EH (cell line): ENCODE results near the gene MLPH.

Experiments used
- DNase-seq: peaks from one replicate; pipeline ENCODE4 v3.0.0-alpha.2; 2015; ENCODE audit warnings: low read depth

Gene MLPH, protein sequence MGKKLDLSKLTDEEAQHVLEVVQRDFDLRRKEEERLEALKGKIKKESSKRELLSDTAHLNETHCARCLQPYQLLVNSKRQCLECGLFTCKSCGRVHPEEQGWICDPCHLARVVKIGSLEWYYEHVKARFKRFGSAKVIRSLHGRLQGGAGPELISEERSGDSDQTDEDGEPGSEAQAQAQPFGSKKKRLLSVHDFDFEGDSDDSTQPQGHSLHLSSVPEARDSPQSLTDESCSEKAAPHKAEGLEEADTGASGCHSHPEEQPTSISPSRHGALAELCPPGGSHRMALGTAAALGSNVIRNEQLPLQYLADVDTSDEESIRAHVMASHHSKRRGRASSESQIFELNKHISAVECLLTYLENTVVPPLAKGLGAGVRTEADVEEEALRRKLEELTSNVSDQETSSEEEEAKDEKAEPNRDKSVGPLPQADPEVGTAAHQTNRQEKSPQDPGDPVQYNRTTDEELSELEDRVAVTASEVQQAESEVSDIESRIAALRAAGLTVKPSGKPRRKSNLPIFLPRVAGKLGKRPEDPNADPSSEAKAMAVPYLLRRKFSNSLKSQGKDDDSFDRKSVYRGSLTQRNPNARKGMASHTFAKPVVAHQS

DNA sequence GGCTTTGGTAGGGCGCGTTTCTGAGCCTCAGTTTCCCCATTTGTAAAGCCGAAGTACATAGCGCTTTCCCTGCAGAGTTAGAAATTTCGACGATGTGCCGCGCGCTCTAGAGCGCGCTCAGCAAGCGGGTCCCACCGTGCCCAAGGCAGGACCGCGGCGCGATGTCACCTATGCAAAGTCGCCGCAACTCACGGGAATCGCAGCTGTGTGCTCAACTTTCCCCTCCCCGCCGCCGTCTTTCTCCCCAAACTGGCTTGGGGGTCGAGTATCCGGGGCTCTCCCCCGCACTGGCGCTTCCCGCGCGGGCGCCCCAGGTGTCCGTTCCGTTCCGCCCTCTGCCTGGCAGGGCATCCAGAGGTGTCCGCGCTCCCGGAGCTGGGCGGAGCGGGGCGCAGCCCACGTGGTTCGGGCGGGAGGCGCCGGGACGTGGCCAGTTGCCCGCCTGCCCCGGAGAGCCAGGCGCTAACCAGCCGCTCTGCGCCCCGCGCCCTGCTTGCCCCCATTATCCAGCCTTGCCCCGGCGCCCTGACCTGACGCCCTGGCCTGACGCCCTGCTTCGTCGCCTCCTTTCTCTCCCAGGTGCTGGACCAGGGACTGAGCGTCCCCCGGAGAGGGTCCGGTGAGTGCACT lies at the start of gene MLPH:
Gene MLPH (plus strand): TSS at position 433 of the 630 bp plus-strand sequence. CDS start 6,176 bp downstream, outside the sequence.
- peak; percentile 68 for DNase-seq

DNA sequence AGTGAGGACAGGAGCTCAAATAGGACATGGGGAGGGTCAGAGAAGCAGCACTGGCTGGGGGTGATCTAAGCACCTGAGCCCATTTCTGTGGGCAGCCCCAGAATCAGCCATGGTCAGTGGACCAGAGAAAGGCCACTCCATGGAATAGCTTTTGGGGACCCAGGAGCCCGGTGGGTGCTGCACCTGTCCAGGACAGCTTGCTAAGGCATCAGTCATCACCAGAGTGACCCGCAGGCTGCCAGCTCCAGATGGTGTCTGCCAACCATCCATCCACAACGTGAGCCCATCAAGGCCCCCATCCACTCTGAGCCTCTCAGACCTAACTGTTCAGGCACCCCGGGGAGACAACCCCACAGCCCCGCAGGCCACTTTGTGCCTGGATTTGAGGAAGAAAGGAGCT lies 49.5 kb upstream of the MLPH start:
- no peak for DNase-seq

DNA sequence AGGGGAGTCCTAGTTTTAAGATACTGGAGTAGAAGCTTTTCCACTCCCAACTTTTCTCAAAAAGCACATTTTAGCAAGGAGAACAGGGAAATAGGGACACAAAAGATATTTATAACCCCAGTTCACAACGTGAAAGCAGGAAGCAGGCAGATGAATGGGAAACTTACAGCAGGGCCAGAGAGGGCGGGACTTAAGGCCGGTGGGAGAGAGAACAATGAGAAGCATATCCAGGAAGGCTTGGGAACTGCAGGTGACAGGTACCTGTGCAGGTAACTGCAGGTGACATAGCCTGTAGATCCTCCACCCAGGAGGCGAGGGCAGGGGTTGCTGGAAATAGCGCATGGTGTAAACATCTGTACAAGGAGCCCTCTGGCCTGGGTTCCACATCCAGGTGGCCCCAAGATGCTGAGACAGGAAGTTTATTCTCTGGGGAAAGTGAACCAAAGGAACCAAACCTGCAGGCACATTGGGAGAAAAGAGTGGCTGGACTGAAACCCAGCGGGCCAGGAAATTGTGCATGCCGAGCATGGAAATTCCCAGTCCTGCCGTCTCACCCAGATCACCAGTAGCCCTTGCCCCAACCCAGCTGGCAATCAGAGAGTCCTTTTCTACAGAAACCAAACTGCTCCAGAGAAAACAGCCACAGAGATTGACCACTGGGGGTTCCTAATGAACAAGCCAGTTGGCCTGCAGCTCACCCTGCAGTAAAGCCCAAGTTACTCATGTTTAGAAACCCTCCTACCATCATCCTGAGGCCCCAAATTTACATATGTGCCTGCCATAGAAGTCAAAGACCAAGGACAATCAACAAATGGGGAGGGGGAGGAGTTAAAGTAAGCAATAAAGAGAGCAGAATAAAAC lies 48.7 kb upstream of the MLPH start:
- peak; percentile 28 for DNase-seq

DNA sequence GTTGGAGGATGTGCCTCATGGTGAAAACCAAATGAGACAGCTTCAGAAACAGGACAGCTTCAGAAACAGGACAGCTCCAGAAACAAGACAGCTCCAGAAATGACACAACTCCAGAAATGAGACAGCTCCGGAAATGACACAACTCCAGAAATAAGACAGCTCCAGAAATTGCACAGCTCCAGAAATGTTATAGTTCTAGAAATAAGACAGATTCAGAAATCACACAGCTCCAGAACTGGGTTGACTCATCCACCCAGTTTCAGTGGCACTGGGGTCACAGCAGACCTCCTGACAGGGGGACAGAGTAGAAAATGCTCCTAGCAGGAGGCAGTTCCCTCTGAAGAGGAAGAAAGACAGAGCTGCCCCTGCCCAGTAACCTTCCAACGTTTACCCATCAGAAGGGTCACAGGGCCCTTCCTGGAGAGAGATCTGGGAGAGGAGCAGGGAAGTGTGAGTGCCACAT lies 46.2 kb upstream of the MLPH start:
- DNase-seq: peak; percentile 62

DNA sequence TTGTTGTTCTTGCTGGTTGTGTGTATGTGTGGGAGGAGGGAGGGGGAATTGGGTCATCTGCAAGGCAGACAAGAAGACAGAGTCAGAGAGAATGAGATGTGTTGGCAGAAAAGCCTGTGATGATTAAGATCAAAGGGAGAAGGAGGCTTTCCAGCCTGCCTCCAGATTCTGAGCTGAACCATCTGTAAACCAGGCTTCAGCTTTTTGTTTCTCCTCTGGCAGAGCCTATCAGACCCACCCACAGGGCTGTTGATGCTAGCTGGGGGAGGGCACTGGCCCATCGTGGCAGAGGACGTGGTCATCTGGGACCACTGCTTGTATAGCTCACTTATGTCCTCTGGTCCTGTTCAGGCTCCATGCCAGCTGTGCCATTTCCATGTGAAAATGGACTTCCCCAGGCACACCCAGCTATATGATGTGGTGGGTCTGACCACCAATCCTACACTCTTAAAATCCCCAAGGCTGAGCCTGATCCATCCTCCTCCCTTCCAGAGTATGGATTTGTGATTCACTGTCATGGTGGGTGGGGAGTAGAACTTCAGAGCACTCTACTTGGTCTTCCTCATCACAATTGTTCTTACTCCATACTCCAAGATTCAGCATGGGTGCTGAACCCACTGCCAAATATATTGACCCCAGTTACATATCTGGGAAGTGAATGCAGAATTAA lies 45.3 kb upstream of the MLPH start:
- peak; percentile 79 for DNase-seq

DNA sequence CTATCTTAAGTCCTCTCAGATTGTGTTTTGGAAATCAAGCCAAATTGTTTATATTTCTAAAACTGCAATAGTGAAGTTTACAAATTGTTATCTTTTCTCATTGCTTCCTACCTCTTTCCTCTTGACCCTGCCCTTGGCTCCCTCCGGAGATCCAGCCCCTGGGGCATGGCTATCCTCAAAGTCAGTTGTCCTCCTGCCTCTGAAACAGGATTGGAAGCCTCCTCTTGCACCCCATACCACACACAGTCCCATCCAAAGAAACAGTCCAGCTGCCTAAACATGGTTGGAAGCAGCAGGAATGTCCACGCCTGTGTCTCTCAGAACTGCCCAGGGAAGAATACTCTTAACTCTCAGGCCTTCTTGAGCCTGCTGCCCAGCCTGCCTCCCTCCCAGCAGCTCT lies 43.0 kb upstream of the MLPH start:
- no peak for DNase-seq

DNA sequence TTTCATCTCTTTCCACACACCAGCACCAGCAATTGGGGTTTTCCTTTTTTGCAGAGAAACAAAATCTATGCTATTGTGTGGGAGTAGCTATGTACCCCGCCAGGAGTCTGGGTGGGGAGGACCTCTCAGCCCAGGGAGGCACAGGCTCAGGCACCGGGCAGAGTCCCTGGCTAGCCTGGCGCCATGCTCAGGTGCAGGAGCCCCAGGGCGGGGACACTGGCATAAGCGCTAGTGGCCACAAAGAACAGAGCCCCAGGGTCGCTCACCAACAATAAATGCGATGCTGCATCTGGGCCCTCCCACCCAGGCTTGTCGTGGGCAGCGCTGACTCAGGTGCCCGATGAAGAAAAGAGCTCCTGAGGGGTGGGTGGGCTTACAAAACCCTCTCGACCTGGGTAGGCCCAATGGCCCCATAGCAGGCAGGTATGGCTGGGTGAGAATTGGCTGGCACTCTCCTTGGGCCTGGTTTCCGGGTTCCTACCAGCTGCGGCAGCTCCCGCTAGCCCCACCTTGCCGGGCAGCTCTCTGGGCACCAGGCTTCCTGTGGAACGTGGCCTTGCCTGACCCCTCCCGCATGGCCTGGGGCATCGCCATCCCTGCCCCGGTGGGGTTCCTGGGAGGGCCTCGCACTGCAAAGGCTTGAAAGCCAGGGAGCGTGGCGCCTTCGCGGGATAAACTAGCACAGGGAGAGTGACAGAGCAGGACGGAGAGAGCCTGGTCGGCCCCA lies 41.3 kb upstream of the MLPH start:
- no peak for DNase-seq

DNA sequence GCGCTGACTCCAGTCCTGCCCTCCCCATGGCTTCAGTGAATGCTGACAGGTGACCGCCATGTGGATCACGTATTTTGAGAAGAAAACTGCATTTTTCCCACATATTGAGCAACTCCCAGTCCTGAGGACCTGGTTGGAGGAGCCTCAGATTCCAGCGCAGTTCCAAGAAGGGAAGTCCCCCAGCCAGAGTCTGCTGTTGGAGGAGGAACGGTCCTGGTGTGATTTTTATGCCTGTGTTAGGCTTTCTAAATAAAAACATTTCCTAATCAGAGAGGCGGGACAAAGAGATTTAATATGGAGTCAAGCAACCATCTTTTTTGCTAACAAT lies 40.7 kb upstream of the MLPH start:
- no peak for DNase-seq

DNA sequence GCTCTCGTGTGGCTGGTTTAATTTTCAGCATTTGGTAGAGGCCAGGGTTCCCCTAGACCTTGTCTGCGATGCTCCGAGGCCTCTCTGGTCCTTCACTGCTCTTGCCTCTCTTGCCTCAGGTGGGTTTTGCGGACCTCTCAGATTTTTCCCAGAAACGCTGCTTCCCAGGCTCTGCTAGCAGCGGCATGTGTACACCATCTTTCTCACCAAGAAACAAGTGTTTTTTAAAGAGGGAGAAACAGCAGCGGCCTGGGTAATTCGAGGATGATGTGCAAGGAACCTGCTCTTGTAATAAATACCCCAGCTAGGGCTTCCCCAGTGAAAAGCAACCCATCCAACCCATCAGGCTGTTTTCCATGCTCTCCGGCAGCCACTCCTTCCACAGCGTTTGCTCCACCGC lies 39.6 kb upstream of the MLPH start:
- no peak for DNase-seq

DNA sequence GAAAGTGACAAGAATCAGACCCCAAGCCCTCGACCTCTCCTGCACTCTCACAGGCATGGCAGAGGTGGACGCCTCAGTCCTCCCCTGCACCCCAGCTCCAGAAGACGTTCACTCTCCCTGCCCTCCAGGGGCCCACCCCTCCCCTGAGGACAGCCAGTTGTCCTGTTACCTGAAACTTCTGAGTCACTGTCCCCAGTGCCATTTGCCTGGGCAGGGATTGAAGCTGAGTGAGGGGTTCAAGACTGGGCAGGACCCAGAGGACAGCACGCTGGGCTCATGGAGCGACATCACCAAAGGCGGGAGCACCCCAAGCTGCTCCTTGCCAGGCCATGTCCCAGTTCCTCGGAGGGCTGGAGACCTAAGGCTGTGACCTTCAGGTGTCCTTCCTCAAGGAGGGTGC lies 38.9 kb upstream of the MLPH start:
- DNase-seq: no peak

DNA sequence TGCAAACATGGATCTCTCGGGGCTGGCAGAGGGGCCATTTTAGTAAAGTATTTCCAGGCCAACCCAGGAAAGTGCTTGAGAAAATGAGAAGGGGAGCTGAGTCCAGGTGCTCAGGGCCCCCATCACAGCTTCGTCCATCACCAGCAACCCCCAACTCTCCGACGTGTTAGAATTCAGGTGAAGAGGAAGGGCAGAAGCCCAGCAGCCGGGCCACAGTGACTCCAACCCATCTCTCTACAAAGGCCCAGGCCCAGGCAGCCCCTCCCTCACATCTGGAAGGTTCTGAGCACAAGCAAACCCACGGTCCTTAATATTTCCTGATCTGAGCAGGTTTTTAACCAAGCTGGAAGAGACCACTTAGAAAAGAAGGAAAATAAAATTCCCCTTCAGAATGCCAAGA lies 38.4 kb upstream of the MLPH start:
- DNase-seq: no peak

DNA sequence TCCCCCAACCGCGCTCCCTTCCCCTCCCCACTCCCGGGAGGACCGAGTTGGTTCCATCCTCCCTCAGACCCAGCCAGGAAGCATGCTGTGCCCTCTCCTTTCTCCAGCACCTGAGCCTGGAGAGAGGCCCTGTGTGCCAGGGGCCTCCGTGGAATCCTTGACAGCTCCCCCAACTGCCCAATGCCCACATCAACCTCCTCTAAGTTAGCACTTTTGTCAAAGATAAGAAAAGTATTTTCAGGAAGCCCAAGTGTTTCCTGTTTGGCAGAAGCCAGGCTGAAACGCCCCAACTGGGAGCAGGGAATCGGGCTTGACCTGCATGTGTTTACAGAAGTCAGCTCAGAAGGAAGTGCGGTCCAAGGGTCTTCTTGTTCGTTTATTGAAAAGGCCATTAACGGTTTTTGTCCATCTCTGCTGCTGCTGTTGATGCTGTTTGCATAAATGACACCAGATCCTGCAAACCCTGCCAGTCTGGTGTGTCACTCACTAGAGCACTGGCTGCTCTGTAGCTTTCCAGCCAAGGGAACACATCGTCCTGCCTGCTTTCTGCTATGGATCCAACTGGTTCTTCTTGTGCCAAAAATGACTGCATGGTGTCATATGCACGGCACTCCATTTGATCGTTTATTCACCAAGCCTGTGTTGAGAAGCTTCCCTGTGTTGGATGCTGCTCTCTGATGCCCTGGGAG lies 37.7 kb upstream of the MLPH start:
- peak; percentile 48 for DNase-seq

DNA sequence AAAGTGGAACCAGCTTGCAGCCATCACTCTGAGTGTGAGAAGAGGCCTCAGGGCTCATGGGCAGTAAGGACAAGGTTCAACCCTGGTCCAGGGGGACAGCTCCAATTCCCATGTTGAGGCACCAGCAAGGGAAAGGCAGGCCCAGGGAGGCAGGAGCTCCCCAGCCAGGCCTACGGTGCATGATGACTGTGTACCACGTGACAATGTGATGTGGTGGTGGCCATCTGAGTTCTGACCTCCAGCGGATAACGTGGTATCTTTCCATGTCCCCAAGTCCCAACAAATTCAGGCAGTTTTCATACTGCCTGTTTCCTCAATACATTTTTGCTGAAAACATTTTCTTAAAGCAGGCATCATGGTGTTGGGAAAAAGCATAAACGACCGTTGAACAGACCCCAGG lies 36.9 kb upstream of the MLPH start:
- no peak for DNase-seq

DNA sequence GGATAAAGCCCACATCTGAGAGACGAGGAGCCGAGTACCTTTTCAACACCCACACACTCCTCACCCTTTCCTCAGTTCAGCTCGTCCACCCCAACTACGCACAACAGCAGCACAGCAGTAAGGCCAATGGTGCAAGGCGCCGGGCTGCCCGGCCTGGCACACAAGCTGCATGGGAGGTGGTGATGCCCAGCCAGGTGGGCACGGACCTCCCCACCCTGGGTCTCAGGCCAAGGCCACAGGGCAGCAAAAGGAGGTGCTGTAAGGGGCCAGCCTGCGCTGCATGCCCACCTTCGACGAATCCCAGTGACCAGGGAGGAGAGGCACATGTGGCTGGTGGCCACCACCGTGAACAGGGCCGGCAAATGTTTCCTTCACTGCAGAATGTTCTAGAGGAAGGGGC lies 36.5 kb upstream of the MLPH start:
- no peak for DNase-seq

DNA sequence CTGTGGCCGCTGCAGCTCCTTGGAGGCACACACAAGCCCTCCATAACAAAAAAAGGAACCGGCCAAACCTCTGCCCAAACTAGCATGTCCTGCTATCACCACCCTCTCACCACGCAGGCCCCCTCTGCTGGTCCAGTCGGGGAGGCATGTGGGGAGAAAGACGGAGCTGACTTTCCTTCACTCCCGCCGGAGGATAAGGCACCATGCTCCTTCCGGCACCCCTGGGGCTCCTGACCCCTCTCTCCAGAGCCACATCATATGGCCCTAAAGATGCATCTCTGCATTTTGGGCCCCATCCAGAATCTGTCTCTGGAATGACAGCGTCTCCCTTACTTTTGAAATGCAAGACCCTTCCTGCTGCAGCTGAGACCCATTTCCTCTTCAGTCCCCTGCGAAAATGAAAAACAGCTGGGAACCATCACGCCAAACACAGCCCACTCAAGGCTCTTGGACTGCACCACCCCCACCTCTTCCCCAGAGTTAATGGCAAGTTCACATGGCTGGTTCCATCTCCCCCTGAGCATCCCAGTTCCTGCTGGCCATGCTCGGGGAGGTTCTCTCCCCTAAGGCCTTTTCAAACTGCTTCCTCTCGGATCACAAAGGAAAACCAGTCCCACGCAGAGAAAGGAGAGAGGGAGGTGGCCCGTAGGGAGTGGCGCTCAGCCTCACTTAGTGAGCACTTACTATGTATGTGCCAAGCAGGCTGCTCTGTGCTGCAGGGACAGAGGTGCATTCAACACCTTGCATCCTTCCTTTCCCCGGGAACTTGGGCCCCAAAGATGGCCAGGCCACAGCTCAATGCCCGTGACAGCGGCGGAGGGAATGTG lies 35.2 kb upstream of the MLPH start:
- peak; percentile 73 for DNase-seq

DNA sequence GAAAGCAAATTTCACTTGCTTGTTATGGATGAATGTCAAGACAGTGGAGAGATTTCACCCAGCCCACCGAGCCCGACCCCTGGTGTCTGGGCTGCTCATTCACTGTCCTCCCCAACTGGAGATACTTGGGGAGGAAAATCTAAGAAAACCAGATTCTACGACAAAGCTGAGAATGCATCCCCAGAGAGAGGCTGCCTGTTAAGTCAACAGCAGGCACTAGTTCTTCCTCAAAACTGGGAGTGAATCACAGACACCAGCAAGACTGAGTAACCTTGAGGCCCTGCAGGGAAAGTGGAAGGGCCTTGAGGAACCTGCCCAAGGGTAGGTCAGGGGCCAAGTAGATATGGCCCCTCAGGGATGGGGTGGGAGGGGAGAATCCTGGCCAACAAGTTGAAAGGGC lies 34.2 kb upstream of the MLPH start:
- DNase-seq: peak; percentile 45

DNA sequence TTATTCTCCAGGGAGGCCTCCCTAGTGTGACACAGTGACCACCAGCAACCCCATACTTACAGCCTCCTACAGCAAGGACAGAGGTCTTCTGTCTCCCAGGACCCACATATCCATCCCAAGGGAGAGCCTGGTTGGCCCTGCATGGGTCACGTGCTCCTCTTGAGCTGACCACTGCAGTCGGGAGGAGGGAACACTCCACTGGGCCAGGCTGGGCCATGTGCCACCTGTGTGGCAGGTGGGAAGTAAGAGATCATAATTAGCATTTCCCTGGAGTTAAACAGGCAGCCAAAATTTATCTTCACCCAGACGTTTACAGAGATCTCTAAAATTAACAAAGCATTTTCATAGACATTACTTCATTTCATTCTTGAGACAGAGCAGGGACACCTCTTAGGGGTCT lies 33.4 kb upstream of the MLPH start:
- DNase-seq: no peak

DNA sequence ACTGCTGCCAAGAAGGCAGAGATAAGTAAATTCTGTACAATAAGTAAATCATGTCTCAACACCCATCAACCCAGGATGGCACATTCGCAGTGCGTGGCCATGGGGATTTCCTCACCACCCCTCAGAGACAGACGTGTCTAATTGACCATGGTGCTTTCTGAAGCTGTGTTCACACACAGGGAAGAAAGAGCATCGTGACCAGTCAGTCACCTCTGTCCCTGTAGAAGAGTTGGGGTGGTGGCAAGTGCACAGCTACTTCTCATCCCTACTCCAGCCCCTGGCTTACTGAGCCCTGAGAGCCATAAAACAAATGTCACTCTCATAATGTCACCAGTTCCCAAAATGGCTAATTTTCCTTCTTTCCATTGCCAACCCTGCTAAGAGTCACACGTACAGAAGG lies 31.3 kb upstream of the MLPH start:
- no peak for DNase-seq

DNA sequence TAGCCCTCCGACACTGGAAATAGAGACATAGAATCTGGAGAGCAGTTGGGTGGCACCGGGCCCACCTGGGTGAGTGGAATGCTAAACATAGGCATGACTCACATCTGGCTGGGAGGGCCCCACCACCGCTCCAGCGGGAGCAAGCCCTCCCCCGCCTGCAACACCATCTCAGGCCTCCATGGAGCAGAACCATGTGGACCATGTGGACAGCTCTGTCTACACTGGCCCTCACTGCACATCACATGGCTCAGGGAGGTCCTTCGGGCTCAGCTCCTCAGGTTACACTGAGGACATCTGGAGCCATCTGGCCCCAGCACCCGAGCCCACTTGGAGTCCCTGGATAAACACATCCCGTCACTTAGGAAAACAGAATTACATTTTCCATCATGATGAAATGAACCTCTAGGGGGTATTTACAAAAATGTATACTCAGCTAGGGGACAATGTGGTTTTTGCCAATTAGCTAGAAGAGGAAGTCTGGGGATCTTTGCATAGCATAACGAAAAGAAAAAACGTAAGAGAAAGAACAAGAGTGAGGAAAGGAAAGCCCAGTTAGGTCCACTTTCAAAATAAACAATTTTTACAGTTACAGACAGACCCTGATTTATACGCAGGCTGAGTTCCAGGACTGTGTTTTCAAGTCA lies 30.7 kb upstream of the MLPH start:
- DNase-seq: peak; percentile 87
